Islet of Langerhans (tissue), 1 donor: Measurements from ENCODE around the gene RHOT1.
"Not testable (repeated sequence)": the region's sequence is repeated elsewhere in the genome, so short reads cannot be mapped to it uniquely, and the experiment has no call there.

Experiments used
- FAIRE-seq: peaks from one replicate; lab custom pipeline; 2011; peaks lifted over from hg19 to GRCh38; lab: Jason Lieb, UNC

RHOT1 gene

GRCh38 chr17:32124985-32125847, 17.1 kb upstream of the RHOT1 start:
- FAIRE-seq, result no peak

- FAIRE-seq, result no peak
Observed at GRCh38 chr17:32125848-32126153, 16.5 kb upstream of the RHOT1 start.

GRCh38 chr17:32126325-32126724, 16.0 kb upstream of the RHOT1 start:
- FAIRE-seq, result no peak

GRCh38 chr17:32126746-32127145, 15.6 kb upstream of the RHOT1 start:
- FAIRE-seq, result no peak

GRCh38 chr17:32127158-32127897, 15.0 kb upstream of the RHOT1 start:
- no peak for FAIRE-seq

GRCh38 chr17:32128470-32128869, 13.8 kb upstream of the RHOT1 start:
- FAIRE-seq, result not testable (repeated sequence)

- FAIRE-seq, result not testable (repeated sequence)
Observed at GRCh38 chr17:32135497-32136117, 6.7 kb upstream of the RHOT1 start.

- FAIRE-seq, result no peak
Observed at GRCh38 chr17:32136856-32137255, 5.4 kb upstream of the RHOT1 start.

- FAIRE-seq, result not testable (repeated sequence)
Observed at GRCh38 chr17:32139504-32139903, 2.8 kb upstream of the RHOT1 start.

GRCh38 chr17:32141258-32141657, 1.0 kb upstream of the RHOT1 start:
- peak; percentile 97 for FAIRE-seq

GRCh38 chr17:32141679-32142037, 644 bp upstream of the RHOT1 start:
- no peak for FAIRE-seq

- FAIRE-seq, result no peak
Observed at GRCh38 chr17:32142857-32143526, 690 bp downstream of the RHOT1 start.

- no peak for FAIRE-seq
Observed at GRCh38 chr17:32143527-32143870, 1.2 kb downstream of the RHOT1 start.

- not testable (repeated sequence) for FAIRE-seq
Observed at GRCh38 chr17:32144442-32144841, 2.1 kb downstream of the RHOT1 start.

GRCh38 chr17:32148351-32148750, 6.0 kb downstream of the RHOT1 start:
- no peak for FAIRE-seq

- FAIRE-seq, result no peak
Observed at GRCh38 chr17:32150358-32150757, 8.1 kb downstream of the RHOT1 start.

- no peak for FAIRE-seq
Observed at GRCh38 chr17:32152130-32152529, 9.8 kb downstream of the RHOT1 start.

GRCh38 chr17:32155896-32156295, 13.6 kb downstream of the RHOT1 start:
- FAIRE-seq, result no peak

- FAIRE-seq, result no peak
Observed at GRCh38 chr17:32156656-32157055, 14.4 kb downstream of the RHOT1 start.

GRCh38 chr17:32157225-32157624, 14.9 kb downstream of the RHOT1 start:
- FAIRE-seq, result no peak

- no peak for FAIRE-seq
Observed at GRCh38 chr17:32158870-32159585, 16.7 kb downstream of the RHOT1 start.
